Activated naive CD4-positive, alpha-beta T cell treated with anti-CD3 and anti-CD28 coated beads, Interleukin-2, amount 50 U/mL, for 72 hours (primary cell): ENCODE results near the gene CHCT1. TPM values are rescaled to one million over a fixed set of nuclear protein-coding genes. Genes with fewer than 3 reads are reported as not detected.

Experiments used
- ATAC-seq, 2 donors: fragments of 150-1000 bp; cut with Tn5 transposase; 2 replicates each; pipeline ENCODE4 v1.10.0; 2021; ENCODE audit warnings: mild to moderate bottlenecking in 2 of 2, moderate library complexity in 2 of 2
- DNase-seq, 2 donors: peaks; one replicate each; pipeline ENCODE4 v3.0.0; 2021 to 2022; ENCODE audit warnings: low spot score in 2 of 2
- H3K27ac Mint-ChIP-seq, 2 donors: one replicate each; pipeline ENCODE4 v1.8.0; 2022; ENCODE audit warnings: mild to moderate bottlenecking in 2 of 2, mixed read lengths in 2 of 2
- H3K36me3 Mint-ChIP-seq, 2 donors: one replicate each; pipeline ENCODE4 v1.8.0; 2022; ENCODE audit warnings: mixed read lengths in 2 of 2
- H3K9me3 Mint-ChIP-seq, 2 donors: one replicate each; pipeline ENCODE4 v1.8.0; 2022; ENCODE audit warnings: mixed read lengths in 2 of 2
- total RNA-seq, 2 donors: library from RNA; stranded (reverse); gene quantifications; one replicate each; pipeline ENCODE4 v1.2.3, GENCODE V29; 2022

The CHCT1 gene
- total RNA-seq, 2 donors from 2014 or later: 0.41 to 2.7 TPM

- Mint-ChIP-seq H3K9me3 (no peaks in the 10 kb centered on the region), H3K27ac (no peak overlapping the region), H3K36me3 (peaks cover 9 to 14% of the 10 kb centered on the region in 2 donors)
- no peak for ATAC-seq
- DNase-seq: no peak
These were observed 39.3 kb downstream of the CHCT1 start for GRCh38 chr17:60461584-60461983.

DNA sequence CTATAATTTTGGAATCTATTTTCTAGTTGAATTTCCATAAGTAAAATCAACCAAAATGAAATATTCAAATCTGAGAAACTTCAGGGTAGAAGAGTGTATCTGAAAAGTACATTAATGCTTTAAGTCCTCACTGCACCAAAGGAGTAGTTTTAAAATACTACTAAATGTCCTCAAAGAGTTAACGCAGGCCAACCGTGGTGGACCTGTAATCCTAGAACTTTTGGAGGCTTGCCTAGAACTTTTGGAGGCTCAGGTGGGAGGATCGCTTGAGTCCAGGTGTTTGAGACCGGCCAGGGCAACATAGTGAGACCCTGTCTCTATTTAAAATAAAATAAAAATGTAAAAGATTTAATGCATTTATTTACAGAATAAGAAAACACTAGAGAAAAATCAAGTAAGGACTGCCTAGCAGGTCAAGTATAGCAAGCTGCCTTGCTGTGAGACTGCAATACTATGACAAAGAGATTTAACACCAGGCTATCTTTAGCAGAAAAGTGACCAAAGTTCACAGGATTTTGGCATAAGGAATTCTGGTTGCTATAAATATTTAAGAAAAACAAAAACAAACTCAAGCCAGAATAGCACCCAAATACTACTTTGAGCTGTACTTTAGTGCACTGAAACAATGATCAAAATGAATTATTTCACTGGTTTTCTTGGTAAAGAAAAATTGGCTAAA is 41.0 kb downstream of the CHCT1 start:
- Mint-ChIP-seq H3K27ac (no peak overlapping the region), H3K36me3 (no peaks in the 10 kb centered on the region), H3K9me3 (no peaks in the 10 kb centered on the region)
- DNase-seq: no peak
- no peak for ATAC-seq

DNA sequence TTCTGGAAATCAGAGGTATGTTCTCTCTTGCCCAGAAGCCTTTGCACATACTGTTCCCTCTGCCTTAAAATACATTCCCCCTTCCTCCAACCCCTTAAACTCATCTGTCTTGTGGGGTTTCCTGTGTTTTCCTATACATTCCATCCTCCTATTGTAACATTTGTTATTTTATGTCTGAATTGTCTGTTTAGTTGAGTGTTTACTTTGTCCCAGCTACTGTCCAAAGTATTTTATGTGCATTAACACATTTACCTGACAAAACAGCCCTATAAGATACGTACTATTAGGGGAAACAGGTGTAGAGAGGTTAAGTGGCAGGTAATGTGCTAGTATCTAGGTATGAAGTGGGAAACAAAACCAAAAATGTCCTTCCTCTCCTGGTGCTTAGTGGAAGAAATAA is 42.1 kb downstream of the CHCT1 start:
- Mint-ChIP-seq H3K27ac (no peak overlapping the region), H3K36me3 (no peaks in the 10 kb centered on the region), H3K9me3 (no peaks in the 10 kb centered on the region)
- no peak for ATAC-seq
- no peak for DNase-seq

- peaks cover 6 to 25% of the 10 kb centered on the region in 2 donors for H3K36me3 Mint-ChIP-seq
- DNase-seq (no peak), ATAC-seq (no peak)
- H3K9me3 Mint-ChIP-seq: peaks cover 3 to 4% of the 10 kb centered on the region in 2 donors
- no peak overlapping the region for H3K27ac Mint-ChIP-seq
These were observed 46.1 kb downstream of the CHCT1 start for GRCh38 chr17:60468371-60468770.

GRCh38 chr17:60471451-60471850 is 49.2 kb downstream of the CHCT1 start:
- no peak for ATAC-seq
- Mint-ChIP-seq H3K27ac (peak overlapping the region; percentile 2 to 22), H3K9me3 (peaks cover 3 to 4% of the 10 kb centered on the region in 2 donors), H3K36me3 (peaks cover 6 to 25% of the 10 kb centered on the region in 2 donors)
- no peak for DNase-seq

DNA sequence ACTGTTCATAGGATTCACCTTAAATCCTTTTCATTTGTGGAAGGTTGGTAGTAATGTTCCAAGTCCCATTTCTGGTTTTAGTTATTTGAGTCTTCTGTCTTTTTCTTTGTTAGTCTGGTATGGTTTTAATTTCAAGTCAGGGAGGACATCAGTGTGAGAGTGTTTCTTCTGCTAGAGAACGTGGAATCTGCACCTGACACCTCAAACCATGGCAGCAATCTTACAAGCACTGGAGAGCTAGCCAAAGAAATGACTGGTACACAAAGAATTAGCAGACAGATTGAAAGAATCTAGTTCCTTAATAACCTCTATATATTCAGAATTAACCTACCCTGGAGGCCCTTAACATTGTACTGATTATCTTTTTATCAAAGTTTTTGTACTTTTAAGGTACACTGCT is 50.2 kb downstream of the CHCT1 start:
- ATAC-seq: no peak
- H3K27ac Mint-ChIP-seq: no peak overlapping the region
- peaks cover 3 to 4% of the 10 kb centered on the region in 2 donors for H3K9me3 Mint-ChIP-seq
- peaks cover 6 to 29% of the 10 kb centered on the region in 2 donors for H3K36me3 Mint-ChIP-seq
- DNase-seq: no peak

GRCh38 chr17:60473788-60474187 is 51.5 kb downstream of the CHCT1 start:
- no peak overlapping the region for H3K27ac Mint-ChIP-seq
- ATAC-seq (no peak), DNase-seq (no peak)
- H3K9me3 Mint-ChIP-seq: peaks cover 3 to 4% of the 10 kb centered on the region in 2 donors
- peaks cover 6 to 29% of the 10 kb centered on the region in 2 donors for H3K36me3 Mint-ChIP-seq

Other genes starting within 250 kb of the CHCT1 start
- 10 to 100 TPM; 42.6 to 51.5 TPM for gene USP32, start 30.4 kb upstream of the CHCT1 start, total RNA-seq
- 10 to 100 TPM; 24.5 to 28.8 TPM for gene APPBP2, start 103.8 kb downstream of the CHCT1 start, total RNA-seq
- 10 to 100 TPM; 10.7 to 24.6 TPM for gene PPM1D, start 177.7 kb downstream of the CHCT1 start, total RNA-seq